ENCODE measurements around the gene NMRAL1.

Gene NMRAL1

DNA sequence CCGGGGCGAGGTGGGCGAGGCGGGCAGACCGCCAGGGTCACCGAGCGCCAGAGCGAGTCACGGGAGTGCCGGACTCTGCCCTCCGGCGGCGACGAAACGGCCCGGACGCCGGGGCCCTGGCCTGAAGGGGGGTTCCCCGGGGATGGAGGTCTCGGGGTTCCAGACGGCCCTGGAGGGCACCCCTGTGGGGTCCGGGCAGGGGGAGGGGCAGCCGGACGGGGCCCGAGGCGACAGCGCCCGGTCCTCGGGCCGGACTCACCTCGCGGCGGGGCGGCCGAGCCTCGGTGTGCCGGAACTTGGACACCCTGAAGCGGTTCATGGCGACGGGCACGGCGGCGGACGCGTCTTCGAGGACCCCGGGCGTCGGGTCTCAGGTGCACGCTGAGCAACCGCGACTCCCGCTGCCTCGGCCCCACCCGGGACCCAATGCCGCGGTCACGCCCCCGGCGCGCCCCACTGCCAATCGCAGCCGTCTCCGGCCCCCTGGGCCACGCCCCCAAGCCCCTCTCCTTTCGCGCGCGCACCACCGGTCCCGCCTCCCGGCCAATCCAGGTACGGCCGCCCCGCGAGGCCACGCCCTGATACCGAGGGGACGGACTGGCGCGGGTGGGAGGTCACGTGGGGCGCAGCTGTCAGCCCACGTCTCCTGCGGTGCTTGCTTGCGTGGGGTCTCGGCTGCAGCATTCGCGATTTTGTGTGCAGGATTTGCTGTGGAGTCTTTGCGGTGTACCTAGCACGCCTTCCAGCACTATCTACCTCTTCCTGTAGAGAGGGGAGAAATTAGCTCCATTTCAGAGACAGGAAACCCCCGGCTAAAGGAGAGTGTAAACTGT is 58.0 kb downstream of the NMRAL1 start, which contains the start of gene CORO7:
CORO7 (minus strand) TSS at position 397 of the 833 bp plus-strand sequence; CDS start at position 319, 78 bp downstream.
- Histone ChIP-seq H3K4me3 (peak within 1 kb of the TSS; percentile 62), H3K36me3 (replicated peaks) (peaks cover 8% of the 10 kb centered on the region), H3K4me1 (peaks cover 15% of the 10 kb centered on the region), H3K27me3 (ENCODE audit: low read depth) (no peaks in the 10 kb centered on the region), H3K9me3 (no peaks in the 10 kb centered on the region)
- DNase-seq (ENCODE audit: low spot score in 2 of 2) = peak; percentile 86 to 99
- in situ Hi-C loops (cut with MboI; ENCODE audit: low sequenced_read_pairs) = no loop called here

DNA sequence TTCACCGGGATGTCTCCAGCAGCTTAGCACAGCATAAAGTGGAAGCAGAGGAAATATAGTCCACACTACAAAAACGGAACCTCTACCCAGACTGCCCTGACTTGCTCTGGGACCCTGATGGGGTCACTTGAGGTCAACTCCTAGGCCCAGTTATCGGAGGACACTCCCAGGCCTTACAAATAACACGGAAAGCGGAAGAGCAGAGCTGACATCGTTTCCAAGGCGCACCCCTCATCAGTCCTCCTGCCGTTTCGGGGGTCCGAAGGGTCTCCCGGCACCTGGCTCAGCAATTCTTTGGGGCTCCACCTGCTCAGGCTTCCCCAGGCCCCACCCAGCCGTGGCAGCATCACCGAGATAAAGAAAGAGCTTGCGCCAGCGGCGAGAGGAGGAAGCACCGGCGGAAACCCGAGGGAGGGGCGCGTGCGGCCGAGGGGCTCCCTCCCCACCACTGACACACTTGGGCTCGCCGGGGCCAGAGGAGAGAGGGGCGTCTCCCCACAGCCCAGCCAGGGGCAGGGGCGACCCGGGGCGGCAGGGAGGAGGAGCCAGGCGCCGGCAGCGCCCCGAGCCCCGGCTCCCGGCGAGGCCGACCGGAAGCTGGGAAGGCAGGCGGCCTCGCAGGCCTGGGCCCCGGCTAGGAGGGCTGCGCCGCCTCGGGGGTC is 58.8 kb downstream of the NMRAL1 start:
- H3K36me3 ChIP-seq (replicated peaks) = peaks cover 12% of the 10 kb centered on the region
- in situ Hi-C loops (cut with MboI; ENCODE audit: low sequenced_read_pairs) = no loop called here
- H3K9me3 ChIP-seq = no peaks in the 10 kb centered on the region
- peak overlapping the region; percentile 62 for H3K4me3 ChIP-seq
- peaks cover 20% of the 10 kb centered on the region for H3K4me1 ChIP-seq
- peak in 1 of 2 experiments; percentile 55 for DNase-seq (ENCODE audit: low spot score in 2 of 2)
- no peaks in the 10 kb centered on the region for H3K27me3 ChIP-seq (ENCODE audit: low read depth)

GRCh38 chr16:4414187-4414917 is 60.1 kb downstream of the NMRAL1 start:
- DNase-seq (ENCODE audit: low spot score in 2 of 2) = no peak
- Histone ChIP-seq H3K4me3 (no peak overlapping the region), H3K27me3 (ENCODE audit: low read depth) (no peaks in the 10 kb centered on the region), H3K9me3 (no peaks in the 10 kb centered on the region), H3K4me1 (peaks cover 13% of the 10 kb centered on the region), H3K36me3 (replicated peaks) (peaks cover 19% of the 10 kb centered on the region)
- in situ Hi-C loops (cut with MboI; ENCODE audit: low sequenced_read_pairs) = loop anchor here (5.0 kb wide), 1 partner anchor 62 kb away; the partner anchor contains the start of gene PAM16

DNA sequence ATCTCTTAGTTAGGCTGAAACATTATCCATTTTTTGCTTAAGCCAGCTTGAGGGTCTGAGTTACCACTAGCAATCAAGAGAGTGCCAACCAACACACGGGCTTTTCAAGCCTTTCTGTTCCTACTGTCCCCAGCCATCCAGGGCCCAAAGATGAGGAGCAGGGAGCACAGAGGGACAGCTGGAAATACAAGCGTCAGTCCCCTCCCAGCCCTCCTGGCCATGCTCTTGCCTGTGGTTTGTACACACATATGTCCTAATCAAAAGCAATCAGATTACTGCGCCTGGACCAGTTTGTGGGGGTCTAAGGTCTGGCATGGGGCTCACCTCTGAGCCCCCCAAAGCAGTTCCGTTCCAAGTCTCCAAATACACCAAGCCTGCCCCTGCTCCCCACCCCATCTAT is 61.6 kb downstream of the NMRAL1 start:
- DNase-seq (ENCODE audit: low spot score in 2 of 2) = no peak
- H3K9me3 ChIP-seq = no peaks in the 10 kb centered on the region
- peaks cover 23% of the 10 kb centered on the region for H3K36me3 ChIP-seq (replicated peaks)
- H3K4me1 ChIP-seq = peaks cover 11% of the 10 kb centered on the region
- H3K4me3 ChIP-seq = no peak overlapping the region
- in situ Hi-C loops (cut with MboI; ENCODE audit: low sequenced_read_pairs) = loop anchor here (5.0 kb wide), 1 partner anchor 61 kb away; the partner anchor contains the start of gene PAM16
- no peaks in the 10 kb centered on the region for H3K27me3 ChIP-seq (ENCODE audit: low read depth)

DNA sequence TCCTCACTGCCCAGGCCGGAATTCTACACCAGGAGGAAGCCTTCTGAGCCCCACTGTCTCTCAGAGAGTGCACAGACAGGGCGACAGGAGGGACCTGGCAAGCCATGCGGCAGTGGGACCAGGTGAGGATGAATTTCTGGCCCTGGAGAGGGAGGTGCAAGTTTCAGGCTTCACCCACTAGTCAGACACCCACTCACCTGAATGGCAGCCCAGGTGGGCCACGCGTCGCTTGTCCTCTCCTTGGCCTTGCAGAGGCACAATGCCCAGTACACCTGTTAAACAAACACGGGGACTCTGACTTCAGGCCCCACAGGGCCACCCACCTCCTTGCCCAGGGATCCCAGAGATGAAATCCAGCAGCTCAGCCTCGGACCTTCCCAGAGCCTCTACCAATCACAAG is 62.3 kb downstream of the NMRAL1 start:
- no peak for DNase-seq (ENCODE audit: low spot score in 2 of 2)
- Histone ChIP-seq H3K27me3 (ENCODE audit: low read depth) (no peaks in the 10 kb centered on the region), H3K36me3 (replicated peaks) (peaks cover 23% of the 10 kb centered on the region), H3K9me3 (no peaks in the 10 kb centered on the region), H3K4me3 (no peak overlapping the region), H3K4me1 (peaks cover 8% of the 10 kb centered on the region)
- in situ Hi-C loops (cut with MboI; ENCODE audit: low sequenced_read_pairs) = loop anchor here (5.0 kb wide), 1 partner anchor 60 kb away; the partner anchor contains the start of gene PAM16

All from HAP-1 (cell line).